Aorta (tissue), 5 donors: ENCODE results near the gene USP47. TPM values are rescaled to one million over a fixed set of nuclear protein-coding genes. Genes with fewer than 3 reads are reported as not detected.

Experiments
- ATAC-seq: fragments of 200-7000 bp; cut with Tn5 transposase; one replicate; pipeline ENCODE4 v1.9.1; 2022; ENCODE audit warnings: moderate library complexity; ENCODE audit not compliant: low FRiP score
- DNase-seq, 2 donors: peaks; one replicate each; pipeline ENCODE4 v3.0.0-alpha.2; 2020
- H3K27ac ChIP-seq, 2 donors: one replicate each; pipeline ENCODE4 v1.5.1; 2013; ENCODE audit warnings: low read length in 2 of 2, mild to moderate bottlenecking in 2 of 2, moderate library complexity in 2 of 2, control low read depth in 1 of 2, inconsistent platforms in 1 of 2, low read depth in 1 of 2
- H3K27me3 ChIP-seq, 2 donors: one replicate each; pipeline ENCODE4 v1.6.1; 2013; ENCODE audit warnings: control low read depth in 1 of 2, low read length in 1 of 2, mild to moderate bottlenecking in 1 of 2, moderate library complexity in 1 of 2; ENCODE audit not compliant: insufficient read depth in 2 of 2, control insufficient read depth in 1 of 2
- H3K36me3 ChIP-seq, 2 donors: one replicate each; pipeline ENCODE4 v1.6.1; 2013; ENCODE audit warnings: control low read depth in 1 of 2, low read length in 1 of 2, mild to moderate bottlenecking in 1 of 2; ENCODE audit not compliant: insufficient read depth in 2 of 2, control insufficient read depth in 1 of 2
- H3K4me1 ChIP-seq, 2 donors: one replicate each; pipeline ENCODE4 v1.6.1; 2013; ENCODE audit warnings: low read length in 2 of 2, control low read depth in 1 of 2, mild to moderate bottlenecking in 1 of 2, moderate library complexity in 1 of 2; ENCODE audit not compliant: insufficient read depth in 2 of 2, control insufficient read depth in 1 of 2
- H3K4me3 ChIP-seq, 2 donors: one replicate each; pipeline ENCODE4 v1.5.1; 2013; ENCODE audit warnings: low read length in 2 of 2, control low read depth in 1 of 2, mild to moderate bottlenecking in 1 of 2
- H3K9me3 ChIP-seq: one replicate; pipeline ENCODE4 v1.6.1; 2013; ENCODE audit warnings: mild to moderate bottlenecking, low read length; ENCODE audit not compliant: control insufficient read depth
- WGBS, 2 donors: extraction: QIAGEN DNeasy Blood & Tissue Kit; methylation state at CpG; one replicate each; pipeline ENCODE4 v1.1.7; 2013; 5-methylcytosine and 5-hydroxymethylcytosine counted together
- intact Hi-C, 2 donors: fragments of 100-400 bp; cut with DNase I; formaldehyde crosslinking; loops; one replicate each; pipeline versions ENCODE4 v1.14.2 to v1.15.0; 2022
- polyA plus RNA-seq, 2 donors: library from polyadenylated mRNA; stranded (reverse); fragments of 200-250 nt; gene quantifications; one replicate each; pipeline ENCODE4 v1.2.3, GENCODE V29; 2013
- total RNA-seq, 2 donors: library from RNA; stranded (reverse); fragmentation: NEBNext Ultra II Directional; extraction: Animal tissue kit (Norgen Biotek cat#: 25700); gene quantifications; one replicate each; pipeline ENCODE4 v1.2.1, GENCODE V29; 2021
- donor health status: healthy with polysubstance abuse.
- donor health status: Bipolar disorder and iron deficiency.
- donor health status: DM: no; HTN: no; CAD: no.
- donor health status: DM: no; HTN: no; CAD: no.
- donor health status: DM: yes; HTN: yes; CAD: no.

Gene USP47
- total and polyA plus RNA-seq, 4 donors = 23.2 to 74.9 (median 45.1) TPM

GRCh38 chr11:11856638-11857037 lies 14.9 kb downstream of the USP47 start:
- Histone ChIP-seq H3K4me3 (no peak overlapping the region), H3K9me3 (no peaks in the 10 kb centered on the region), H3K27me3 (no peaks in the 10 kb centered on the region), H3K27ac (no peak overlapping the region), H3K36me3 (no peaks in the 10 kb centered on the region), H3K4me1 (peaks cover 2 to 4% of the 10 kb centered on the region in 2 donors)
- no peak for DNase-seq
- no peak for ATAC-seq
- intact Hi-C loops = no loop called here
- WGBS, 2 donors = 13 to 24% methylated on average over 1 of the region's 1 CpG

- H3K4me3 ChIP-seq = no peak overlapping the region
- ATAC-seq = no peak
- no peak for DNase-seq
- H3K9me3 ChIP-seq = no peaks in the 10 kb centered on the region
- H3K36me3 ChIP-seq = no peaks in the 10 kb centered on the region
- intact Hi-C loops = no loop called here
- H3K27me3 ChIP-seq = no peaks in the 10 kb centered on the region
- no peak overlapping the region for H3K27ac ChIP-seq
- peaks cover 2 to 4% of the 10 kb centered on the region in 2 donors for H3K4me1 ChIP-seq
- 77 to 83% methylated on average over 5 of the region's 5 CpGs for WGBS, 2 donors
These were observed 16.0 kb downstream of the USP47 start for GRCh38 chr11:11857769-11858168.

GRCh38 chr11:11858676-11859075 lies 16.9 kb downstream of the USP47 start:
- ATAC-seq (no peak), DNase-seq (no peak)
- WGBS, 2 donors = 79 to 82% methylated on average over 1 of the region's 1 CpG
- Histone ChIP-seq H3K36me3 (no peaks in the 10 kb centered on the region), H3K27me3 (no peaks in the 10 kb centered on the region), H3K9me3 (no peaks in the 10 kb centered on the region), H3K4me1 (peaks cover 2 to 4% of the 10 kb centered on the region in 2 donors), H3K4me3 (no peak overlapping the region), H3K27ac (no peak overlapping the region)
- intact Hi-C loops = no loop called here

- Histone ChIP-seq H3K4me3 (no peak overlapping the region), H3K4me1 (peaks cover 2 to 4% of the 10 kb centered on the region in 2 donors), H3K9me3 (no peaks in the 10 kb centered on the region), H3K36me3 (no peaks in the 10 kb centered on the region), H3K27ac (no peak overlapping the region), H3K27me3 (no peaks in the 10 kb centered on the region)
- DNase-seq = no peak
- no peak for ATAC-seq
- intact Hi-C loops = no loop called here
- 74 to 76% methylated on average over 12 of the region's 12 CpGs for WGBS, 2 donors
These were observed 18.6 kb downstream of the USP47 start for GRCh38 chr11:11860103-11860979.

- Histone ChIP-seq H3K27ac (no peak overlapping the region), H3K4me3 (no peak overlapping the region), H3K36me3 (no peaks in the 10 kb centered on the region), H3K4me1 (no peaks in the 10 kb centered on the region), H3K27me3 (no peaks in the 10 kb centered on the region), H3K9me3 (no peaks in the 10 kb centered on the region)
- ATAC-seq (no peak), DNase-seq (no peak)
- WGBS, 2 donors = 93 to 96% methylated on average over 2 of the region's 2 CpGs
- intact Hi-C loops = no loop called here
These were observed 21.2 kb downstream of the USP47 start for GRCh38 chr11:11862999-11863398.

GRCh38 chr11:11864332-11864731 lies 22.6 kb downstream of the USP47 start:
- H3K27ac ChIP-seq = no peak overlapping the region
- no peaks in the 10 kb centered on the region for H3K9me3 ChIP-seq
- ATAC-seq = no peak
- intact Hi-C loops = no loop called here
- no peak overlapping the region for H3K4me3 ChIP-seq
- no peaks in the 10 kb centered on the region for H3K27me3 ChIP-seq
- no peak for DNase-seq
- no peaks in the 10 kb centered on the region for H3K4me1 ChIP-seq
- no peaks in the 10 kb centered on the region for H3K36me3 ChIP-seq
- WGBS, 2 donors = 86 to 87% methylated on average over 3 of the region's 3 CpGs

GRCh38 chr11:11864803-11865202 lies 23.0 kb downstream of the USP47 start:
- ATAC-seq (no peak), DNase-seq (no peak)
- H3K4me1 ChIP-seq = no peaks in the 10 kb centered on the region
- 98 to 100% methylated on average over 1 of the region's 1 CpG for WGBS, 2 donors
- H3K36me3 ChIP-seq = no peaks in the 10 kb centered on the region
- no peak overlapping the region for H3K27ac ChIP-seq
- intact Hi-C loops = no loop called here
- no peaks in the 10 kb centered on the region for H3K27me3 ChIP-seq
- no peaks in the 10 kb centered on the region for H3K9me3 ChIP-seq
- H3K4me3 ChIP-seq = no peak overlapping the region

GRCh38 chr11:11865449-11865848 lies 23.7 kb downstream of the USP47 start:
- no peak overlapping the region for H3K27ac ChIP-seq
- 58 to 81% methylated on average over 3 of the region's 3 CpGs for whole genome bisulfite sequencing, 2 donors
- ATAC-seq (no peak), DNase-seq (no peak)
- intact Hi-C loops = no loop called here
- no peak overlapping the region for H3K4me3 ChIP-seq
- H3K4me1 ChIP-seq = no peaks in the 10 kb centered on the region
- H3K36me3 ChIP-seq = no peaks in the 10 kb centered on the region
- H3K27me3 ChIP-seq = no peaks in the 10 kb centered on the region
- H3K9me3 ChIP-seq = no peaks in the 10 kb centered on the region

- 92 to 96% methylated on average over 1 of the region's 1 CpG for WGBS, 2 donors
- H3K36me3 ChIP-seq = no peaks in the 10 kb centered on the region
- ATAC-seq = no peak
- H3K4me1 ChIP-seq = no peaks in the 10 kb centered on the region
- H3K27me3 ChIP-seq = no peaks in the 10 kb centered on the region
- no peaks in the 10 kb centered on the region for H3K9me3 ChIP-seq
- DNase-seq = no peak
- intact Hi-C loops = no loop called here
- H3K27ac ChIP-seq = no peak overlapping the region
- H3K4me3 ChIP-seq = no peak overlapping the region
These were observed 24.4 kb downstream of the USP47 start for GRCh38 chr11:11866203-11866602.
